IMR-90 (cell line): Measurements from ENCODE around the gene EIF4E1B. TPM values are rescaled to one million over a fixed set of nuclear protein-coding genes. Genes with fewer than 3 reads are reported as not detected.

ENCODE experiments used
- ATAC-seq: fragments of 200-7000 bp; cut with Tn5 transposase; 2 replicates; pipeline ENCODE4 v1.9.1; 2020; ENCODE audit warnings: low read depth, mild to moderate bottlenecking, moderate library complexity
- BruUV-seq: library from RNA; stranded (reverse); fragments of 400-500 nt; replicated peaks from 2 replicates; lab custom pipeline; 2021; lab: Mats Ljungman, UMichigan
- CTCF ChIA-PET: fragments of 300-600 bp; formaldehyde crosslinking; extraction: SDS; loops from one replicate; lab custom pipeline; 2021; ENCODE audit warnings: antibody characterized with exemption; lab: Yijun Ruan, JAX
- POLR2A ChIA-PET: fragments of 300-600 bp; sonication (Branson Sonifier 250); formaldehyde crosslinking; loops from one replicate; lab custom pipeline; 2022; ENCODE audit warnings: antibody characterized with exemption; ENCODE audit not compliant: unreplicated experiment; lab: Charles Lee
- DNase-seq: peaks from one replicate; pipeline ENCODE4 v3.0.0; 2013
- H2AFZ ChIP-seq: replicated peaks from 2 replicates; pipeline ENCODE3; 2013; ENCODE audit warnings: low read length, mild to moderate bottlenecking; ENCODE audit not compliant: poor library complexity
- H2AK5ac ChIP-seq: 2 replicates; pipeline ENCODE4 v1.6.1; 2013; ENCODE audit warnings: low read depth, low read length, inconsistent platforms
- H2AK9ac ChIP-seq: replicated peaks from 2 replicates; pipeline ENCODE3; 2013; ENCODE audit warnings: mild to moderate bottlenecking, low read depth, low read length, moderate library complexity; ENCODE audit not compliant: poor library complexity
- H2BK120ac ChIP-seq: 2 replicates; pipeline ENCODE4 v1.6.1; 2013; ENCODE audit warnings: low read depth, low read length, inconsistent platforms
- H2BK15ac ChIP-seq: 3 replicates; pipeline ENCODE4 v1.6.1; 2013; ENCODE audit warnings: low read depth, low read length, inconsistent platforms
- H2BK20ac ChIP-seq: 2 replicates; pipeline ENCODE4 v1.6.1; 2013; ENCODE audit warnings: low read depth, mild to moderate bottlenecking, inconsistent platforms, low read length, moderate library complexity
- H2BK5ac ChIP-seq: 2 replicates; pipeline ENCODE4 v1.6.1; 2013; ENCODE audit warnings: mild to moderate bottlenecking, low read depth, low read length, inconsistent platforms; ENCODE audit not compliant: poor library complexity, severe bottlenecking
- H3K14ac ChIP-seq: replicated peaks from 2 replicates; pipeline ENCODE4 v1.6.1; 2013; ENCODE audit warnings: low read depth, low read length, inconsistent platforms
- H3K18ac ChIP-seq: 2 replicates; pipeline ENCODE4 v1.6.1; 2013; ENCODE audit warnings: low read depth, low read length, control low read depth
- H3K23ac ChIP-seq: 2 replicates; pipeline ENCODE4 v1.6.1; 2013; ENCODE audit warnings: low read depth, low read length, inconsistent platforms
- H3K27ac ChIP-seq: 2 replicates; pipeline ENCODE4 v1.5.1; 2013; ENCODE audit warnings: mild to moderate bottlenecking, control low read depth, low read length; ENCODE audit not compliant: insufficient read depth
- H3K27me3 ChIP-seq: 2 replicates; pipeline ENCODE4 v1.6.1; 2013; ENCODE audit warnings: low read length; ENCODE audit not compliant: control insufficient read depth, insufficient read depth
- H3K36me3 ChIP-seq: 2 replicates; pipeline ENCODE4 v1.6.1; 2013; ENCODE audit warnings: low read length, mixed read lengths; ENCODE audit not compliant: control insufficient read depth, insufficient read depth
- H3K4ac ChIP-seq: 2 replicates; pipeline ENCODE4 v1.6.1; 2013; ENCODE audit warnings: low read depth, low read length, inconsistent platforms
- H3K4me1 ChIP-seq: 2 replicates; pipeline ENCODE4 v1.6.1; 2013; ENCODE audit warnings: low read length, mixed read lengths; ENCODE audit not compliant: control insufficient read depth, insufficient read depth
- H3K4me2 ChIP-seq: 2 replicates; pipeline ENCODE4 v1.6.1; 2013; ENCODE audit warnings: low read depth, mild to moderate bottlenecking, control low read depth, low read length, moderate library complexity
- H3K4me3 ChIP-seq: 2 replicates; pipeline ENCODE4 v1.5.1; 2013; ENCODE audit warnings: low read depth, mild to moderate bottlenecking, control low read depth, low read length, moderate library complexity; ENCODE audit not compliant: insufficient read depth
- H3K56ac ChIP-seq: 2 replicates; pipeline ENCODE4 v1.6.1; 2013; ENCODE audit warnings: low read length, inconsistent platforms; ENCODE audit not compliant: insufficient read depth; ENCODE audit errors: extremely low read depth
- H3K79me1 ChIP-seq, 2 experiments: 2 replicates each; pipeline ENCODE4 v1.6.1; 2013; ENCODE audit warnings: low read length in 2 of 2, inconsistent platforms in 1 of 2, low read depth in 1 of 2
- H3K9ac ChIP-seq: 2 replicates; pipeline ENCODE4 v1.6.1; 2013; ENCODE audit warnings: low read depth, low read length, control low read depth
- H3K9me1 ChIP-seq: 2 replicates; pipeline ENCODE4 v1.6.1; 2013; ENCODE audit warnings: low read length, inconsistent platforms; ENCODE audit not compliant: insufficient read depth
- H3K9me3 ChIP-seq: 2 replicates; pipeline ENCODE4 v1.6.1; 2013; ENCODE audit warnings: low read length; ENCODE audit not compliant: control insufficient read depth, insufficient read depth
- H4K20me1 ChIP-seq: 2 replicates; pipeline ENCODE4 v1.6.1; 2013; ENCODE audit warnings: low read length, inconsistent platforms; ENCODE audit not compliant: insufficient read depth
- H4K5ac ChIP-seq: 2 replicates; pipeline ENCODE4 v1.6.1; 2013; ENCODE audit warnings: mild to moderate bottlenecking, low read depth, low read length, control low read depth
- H4K8ac ChIP-seq, 2 experiments: 2 replicates each; pipeline ENCODE4 v1.6.1; 2013; ENCODE audit warnings: low read depth in 2 of 2, low read length in 2 of 2, control low read depth in 1 of 2, inconsistent platforms in 1 of 2
- H4K91ac ChIP-seq: 2 replicates; pipeline ENCODE4 v1.6.1; 2013; ENCODE audit warnings: low read depth, low read length, inconsistent platforms; ENCODE audit not compliant: insufficient read depth
- BHLHE40 ChIP-seq: fragments of 150-350 bp; IDR thresholded peaks from 2 replicates; pipeline ENCODE4 v1.6.1; 2016; ENCODE audit warnings: mild to moderate bottlenecking, low read depth, low read length
- CEBPB ChIP-seq: IDR thresholded peaks from 2 replicates; pipeline ENCODE4 v1.6.1; 2012; ENCODE audit warnings: low read depth, low read length, improper control_type of control experiment
- CHD1 ChIP-seq: IDR thresholded peaks from 2 replicates; pipeline ENCODE4 v1.6.1; 2012; ENCODE audit warnings: low read depth, low read length, improper control_type of control experiment
- FOS ChIP-seq: fragments of 150-350 bp; IDR thresholded peaks from 2 replicates; pipeline ENCODE4 v1.6.1; 2016; ENCODE audit warnings: low read depth, low read length
- MAFK ChIP-seq: IDR thresholded peaks from 2 replicates; pipeline ENCODE4 v1.6.1; 2012; ENCODE audit warnings: low read depth, low read length, improper control_type of control experiment
- MAZ ChIP-seq: IDR thresholded peaks from 2 replicates; pipeline ENCODE4 v1.6.1; 2012; ENCODE audit warnings: low read depth, mild to moderate bottlenecking, low read length, improper control_type of control experiment, moderate library complexity, borderline replicate concordance
- MXI1 ChIP-seq: IDR thresholded peaks from 2 replicates; pipeline ENCODE4 v1.6.1; 2012; ENCODE audit warnings: low read depth, mild to moderate bottlenecking, low read length, moderate library complexity, borderline replicate concordance
- NFE2L2 ChIP-seq: fragments of 150-350 bp; IDR thresholded peaks from 2 replicates; pipeline ENCODE4 v1.6.1; 2016; ENCODE audit warnings: low read depth, mild to moderate bottlenecking, low read length
- POLR2A ChIP-seq: IDR thresholded peaks from 2 replicates; pipeline ENCODE4 v1.6.1; 2012; ENCODE audit warnings: mild to moderate bottlenecking, low read depth, low read length
- RAD21 ChIP-seq: IDR thresholded peaks from 2 replicates; pipeline ENCODE4 v1.6.1; 2012; ENCODE audit warnings: low read length, improper control_type of control experiment
- RCOR1 ChIP-seq: IDR thresholded peaks from 2 replicates; pipeline ENCODE4 v1.6.1; 2012; ENCODE audit warnings: mild to moderate bottlenecking, low read length, improper control_type of control experiment; ENCODE audit not compliant: insufficient replicate concordance
- SMC3 ChIP-seq: fragments of 150-350 bp; IDR thresholded peaks from 2 replicates; pipeline ENCODE4 v1.6.1; 2016; ENCODE audit warnings: low read depth, mild to moderate bottlenecking, antibody characterized with exemption, low read length, moderate library complexity
- WGBS, 2 experiments: methylation state at CpG; one replicate each; pipeline versions ENCODE4 v1.1.5 to v1.1.7; 2013; ENCODE audit warnings: missing lambda C conversion rate in 2 of 2; ENCODE audit not compliant: insufficient read length in 1 of 2; ENCODE audit errors: extremely low coverage in 2 of 2; 5-methylcytosine and 5-hydroxymethylcytosine counted together
- dilution Hi-C: fragments of 300-500 bp; cut with HindIII; formaldehyde crosslinking; loops from one replicate; pipeline ENCODE4 v1.14.3; 2018; ENCODE audit warnings: low sequenced_read_pairs; ENCODE audit not compliant: unreplicated experiment
- in situ Hi-C: fragments of 300-500 bp; cut with MboI; formaldehyde crosslinking; loops from 3 replicates; pipeline ENCODE4 v1.14.3; 2019; ENCODE audit warnings: low sequenced_read_pairs, inconsistent platforms, mixed read lengths
- intact Hi-C: fragments of 100-400 bp; cut with micrococcal nuclease; formaldehyde crosslinking; loops from 2 replicates; pipeline ENCODE4 v1.10.0; 2022
- polyA plus RNA-seq, 3 experiments: library from polyadenylated mRNA; depleted of rRNA; stranded (reverse); fragments of >200 nt; gene quantifications; 2 replicates each; pipeline ENCODE4 v1.2.3, GENCODE V29; 2012; ENCODE audit warnings: low replicate concordance in 1 of 3
- total RNA-seq: library from RNA; depleted of rRNA; stranded (reverse); fragments of >200 nt; gene quantifications from 2 replicates; pipeline ENCODE4 v1.2.3, GENCODE V29; 2012
- TF ChIP-seq, protein P1 (sequence below): conservative IDR thresholded peaks from 2 replicates; pipeline ENCODE4 v1.5.1; 2012; ENCODE audit warnings: mild to moderate bottlenecking, low read depth, low read length, improper control_type of control experiment
- TF ChIP-seq, protein P2 (sequence below): fragments of 150-350 bp; IDR thresholded peaks from 2 replicates; pipeline ENCODE4 v1.6.1; 2017; ENCODE audit warnings: mild to moderate bottlenecking, antibody characterized with exemption, low read length, low read depth
- TF ChIP-seq, protein P3 (sequence below): fragments of 150-350 bp; IDR thresholded peaks from 2 replicates; pipeline ENCODE4 v1.6.1; 2016; ENCODE audit warnings: low read depth, mild to moderate bottlenecking, low read length, moderate library complexity, borderline replicate concordance

Gene EIF4E1B
- total and polyA plus RNA-seq, 2 of the 4 experiments (the other 2 are of a cell fraction), result not detected

DNA sequence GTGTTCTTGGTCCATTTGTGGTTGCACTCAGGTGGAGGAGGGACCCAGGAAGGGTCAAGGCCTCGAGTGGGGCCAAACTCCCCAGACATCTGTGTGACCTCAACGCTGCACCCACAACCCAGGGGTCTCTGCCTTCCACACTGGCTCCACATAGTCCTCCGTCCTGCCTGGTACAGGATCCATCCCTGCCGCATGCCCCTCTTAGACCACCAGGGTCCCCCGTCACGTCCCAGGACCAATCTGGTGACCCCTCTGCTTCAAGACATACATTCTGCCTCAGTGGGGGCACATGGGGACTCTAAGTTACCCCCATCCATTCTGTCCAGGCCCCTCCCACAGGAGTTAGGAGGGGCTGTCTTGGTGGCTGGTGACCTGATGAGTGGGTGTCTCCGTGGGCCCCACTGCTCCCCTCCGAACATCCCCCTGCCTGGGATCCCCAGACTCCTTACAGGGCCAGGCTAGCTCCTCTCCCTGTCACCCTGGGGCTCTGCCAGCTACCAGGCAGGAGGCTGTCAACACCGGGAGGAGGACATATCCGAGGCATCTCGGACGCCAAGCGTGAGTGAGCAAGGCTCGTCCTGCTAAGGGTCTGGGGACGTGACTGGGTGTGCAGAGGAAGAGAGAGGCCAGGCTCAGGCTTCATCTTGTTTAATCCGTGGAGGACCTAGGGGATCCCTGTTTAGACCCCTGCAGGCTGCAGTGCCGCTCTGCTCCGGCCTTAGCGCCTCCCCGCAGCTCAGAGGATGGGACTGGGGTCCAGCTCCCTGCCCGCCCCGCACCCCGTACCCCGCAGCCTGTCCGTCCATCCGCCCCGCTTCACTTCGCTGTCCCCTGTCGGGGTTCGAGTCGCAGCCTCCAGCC lies 49.1 kb downstream of the EIF4E1B start:
- intact Hi-C loops (no loop called here), dilution Hi-C loops (no loop called here), in situ Hi-C loops (no loop called here)
- Histone ChIP-seq H2AK5ac (no peak overlapping the region), H2BK5ac (no peak overlapping the region), H3K56ac (no peak overlapping the region), H3K4me1 (no peaks in the 10 kb centered on the region), H3K4me2 (no peak overlapping the region), H2AFZ (peak overlapping the region; percentile 47), H3K27me3 (peaks cover 61% of the 10 kb centered on the region), H3K4me3 (no peak overlapping the region), H3K9me1 (no peaks in the 10 kb centered on the region), H4K91ac (no peak overlapping the region), H2AK9ac (no peak overlapping the region), H3K79me1 (no peaks in the 10 kb centered on the region), H3K9ac (no peak overlapping the region), H2BK20ac (no peak overlapping the region), H4K8ac (no peak overlapping the region), H4K5ac (no peak overlapping the region), H3K9me3 (0 out of 2 replicates have a peak, but pooled peaks cover 2% of the 10 kb centered on the region), H4K20me1 (no peaks in the 10 kb centered on the region), H2BK120ac (no peak overlapping the region), H3K14ac (no peak overlapping the region), H3K18ac (no peak overlapping the region), H3K27ac (no peak overlapping the region), H3K23ac (no peak overlapping the region; the same call in 1 of the 2 replicates), H3K4ac (no peak overlapping the region), H3K36me3 (no peaks in the 10 kb centered on the region), H2BK15ac (no peak overlapping the region)
- BruUV-seq, result no TSS peak
- DNase-seq (no peak), ATAC-seq (peak; percentile 42)
- POLR2A ChIA-PET, result no interaction called here
- WGBS, 2 experiments, result 4% methylated on average over 5 of the region's 31 CpGs; no CpG with 5 or more reads in 1 of the 2 experiments
- CTCF ChIA-PET, result no interaction called here
- TF ChIP-seq MXI1 (no peak), BHLHE40 (no peak), MAZ (no peak), POLR2A (no peak), RCOR1 (no peak), RAD21 (no peak), CHD1 (no peak), MAFK (no peak), FOS (no peak), SMC3 (no peak), CEBPB (no peak), NFE2L2 (no peak)
- TF ChIP-seq, protein P1, sequence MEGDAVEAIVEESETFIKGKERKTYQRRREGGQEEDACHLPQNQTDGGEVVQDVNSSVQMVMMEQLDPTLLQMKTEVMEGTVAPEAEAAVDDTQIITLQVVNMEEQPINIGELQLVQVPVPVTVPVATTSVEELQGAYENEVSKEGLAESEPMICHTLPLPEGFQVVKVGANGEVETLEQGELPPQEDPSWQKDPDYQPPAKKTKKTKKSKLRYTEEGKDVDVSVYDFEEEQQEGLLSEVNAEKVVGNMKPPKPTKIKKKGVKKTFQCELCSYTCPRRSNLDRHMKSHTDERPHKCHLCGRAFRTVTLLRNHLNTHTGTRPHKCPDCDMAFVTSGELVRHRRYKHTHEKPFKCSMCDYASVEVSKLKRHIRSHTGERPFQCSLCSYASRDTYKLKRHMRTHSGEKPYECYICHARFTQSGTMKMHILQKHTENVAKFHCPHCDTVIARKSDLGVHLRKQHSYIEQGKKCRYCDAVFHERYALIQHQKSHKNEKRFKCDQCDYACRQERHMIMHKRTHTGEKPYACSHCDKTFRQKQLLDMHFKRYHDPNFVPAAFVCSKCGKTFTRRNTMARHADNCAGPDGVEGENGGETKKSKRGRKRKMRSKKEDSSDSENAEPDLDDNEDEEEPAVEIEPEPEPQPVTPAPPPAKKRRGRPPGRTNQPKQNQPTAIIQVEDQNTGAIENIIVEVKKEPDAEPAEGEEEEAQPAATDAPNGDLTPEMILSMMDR, result no peak
- TF ChIP-seq, protein P2, sequence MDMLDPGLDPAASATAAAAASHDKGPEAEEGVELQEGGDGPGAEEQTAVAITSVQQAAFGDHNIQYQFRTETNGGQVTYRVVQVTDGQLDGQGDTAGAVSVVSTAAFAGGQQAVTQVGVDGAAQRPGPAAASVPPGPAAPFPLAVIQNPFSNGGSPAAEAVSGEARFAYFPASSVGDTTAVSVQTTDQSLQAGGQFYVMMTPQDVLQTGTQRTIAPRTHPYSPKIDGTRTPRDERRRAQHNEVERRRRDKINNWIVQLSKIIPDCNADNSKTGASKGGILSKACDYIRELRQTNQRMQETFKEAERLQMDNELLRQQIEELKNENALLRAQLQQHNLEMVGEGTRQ, result no peak
- TF ChIP-seq, protein P3, sequence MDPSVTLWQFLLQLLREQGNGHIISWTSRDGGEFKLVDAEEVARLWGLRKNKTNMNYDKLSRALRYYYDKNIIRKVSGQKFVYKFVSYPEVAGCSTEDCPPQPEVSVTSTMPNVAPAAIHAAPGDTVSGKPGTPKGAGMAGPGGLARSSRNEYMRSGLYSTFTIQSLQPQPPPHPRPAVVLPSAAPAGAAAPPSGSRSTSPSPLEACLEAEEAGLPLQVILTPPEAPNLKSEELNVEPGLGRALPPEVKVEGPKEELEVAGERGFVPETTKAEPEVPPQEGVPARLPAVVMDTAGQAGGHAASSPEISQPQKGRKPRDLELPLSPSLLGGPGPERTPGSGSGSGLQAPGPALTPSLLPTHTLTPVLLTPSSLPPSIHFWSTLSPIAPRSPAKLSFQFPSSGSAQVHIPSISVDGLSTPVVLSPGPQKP, result no peak
